Peyer's patch (tissue), 4 donors: ENCODE measurements around the gene FSTL1.
"Not testable (repeated sequence)": the region's sequence is repeated elsewhere in the genome, so short reads cannot be mapped to it uniquely, and the experiment has no call there.

Source experiments
- CTCF ChIP-seq, 6 experiments: fragments of 450-650 bp in 4 of 6; fragments of 200-600 bp in 2 of 6; sonication (generic) in 1 of 6; IDR thresholded peaks; one replicate each; pipeline ENCODE4 v1.5.1; 2017 to 2019; ENCODE audit warnings: antibody characterized with exemption in 6 of 6, mild to moderate bottlenecking in 3 of 6, moderate library complexity in 1 of 6
- POLR2A ChIP-seq, 2 donors: fragments of 450-650 bp; IDR thresholded peaks; one replicate each; pipeline ENCODE4 v1.5.1; 2017; ENCODE audit warnings: antibody characterized with exemption in 2 of 2, mild to moderate bottlenecking in 2 of 2, moderate library complexity in 2 of 2

GRCh38 chr3:120377948-120378347 lies 72.8 kb downstream of the FSTL1 start:
- TF ChIP-seq POLR2A, CTCF (IDR thresholded peaks at IDR 0.05): not testable (repeated sequence)
